Measurements from ENCODE around the gene SLC35F1. TPM values are rescaled to one million over a fixed set of nuclear protein-coding genes. Genes with fewer than 3 reads are reported as not detected.
"Not testable (repeated sequence)": the region's sequence is repeated elsewhere in the genome, so short reads cannot be mapped to it uniquely, and the experiment has no call there.

The SLC35F1 gene
- total and polyA plus RNA-seq, 8 donors = under 0.01 to 6.8 (median 0.38) TPM; not detected in 2

DNA sequence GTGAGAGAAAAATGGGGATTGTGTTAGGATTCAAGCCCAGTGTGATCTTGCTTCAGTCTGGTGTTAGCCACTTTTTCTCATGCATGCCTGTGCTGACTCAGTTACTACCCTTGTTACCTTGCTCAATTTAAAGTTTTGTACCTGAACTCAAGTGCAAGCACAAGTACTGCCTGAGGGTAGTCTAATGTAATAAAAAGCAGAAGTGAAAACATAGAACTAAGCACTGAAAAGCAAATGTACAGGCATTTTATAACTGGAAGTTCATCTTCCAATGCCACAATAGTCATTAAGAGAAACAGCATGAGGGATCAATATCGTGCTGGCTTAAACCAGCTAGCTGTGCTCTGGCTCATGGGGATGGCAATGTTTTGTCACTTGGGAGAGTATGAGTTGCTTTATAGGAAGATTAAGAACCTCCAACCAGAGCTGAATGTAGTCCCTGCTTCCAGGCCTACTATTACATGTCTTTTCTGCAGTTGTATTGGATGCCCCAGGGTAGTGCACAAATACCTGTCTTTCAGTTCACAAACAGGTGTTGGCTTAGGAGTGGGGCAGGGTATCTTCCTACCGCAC is 48.7 kb downstream of the SLC35F1 start:
- Histone ChIP-seq H3K9me3 (no peaks in the 10 kb centered on the region), H3K36me3 (no peaks in the 10 kb centered on the region), H3K4me1 (no peaks in the 10 kb centered on the region), H3K27me3 (no peaks in the 10 kb centered on the region), H3K27ac (no peak overlapping the region), H3K4me3 (no peak overlapping the region)
- TF ChIP-seq EP300 (IDR thresholded peaks at IDR 0.05) (no peak), POLR2AphosphoS5 (IDR thresholded peaks at IDR 0.05) (no peak), POLR2A (IDR thresholded peaks at IDR 0.05) (no peak)
- TF ChIP-seq, protein P1, sequence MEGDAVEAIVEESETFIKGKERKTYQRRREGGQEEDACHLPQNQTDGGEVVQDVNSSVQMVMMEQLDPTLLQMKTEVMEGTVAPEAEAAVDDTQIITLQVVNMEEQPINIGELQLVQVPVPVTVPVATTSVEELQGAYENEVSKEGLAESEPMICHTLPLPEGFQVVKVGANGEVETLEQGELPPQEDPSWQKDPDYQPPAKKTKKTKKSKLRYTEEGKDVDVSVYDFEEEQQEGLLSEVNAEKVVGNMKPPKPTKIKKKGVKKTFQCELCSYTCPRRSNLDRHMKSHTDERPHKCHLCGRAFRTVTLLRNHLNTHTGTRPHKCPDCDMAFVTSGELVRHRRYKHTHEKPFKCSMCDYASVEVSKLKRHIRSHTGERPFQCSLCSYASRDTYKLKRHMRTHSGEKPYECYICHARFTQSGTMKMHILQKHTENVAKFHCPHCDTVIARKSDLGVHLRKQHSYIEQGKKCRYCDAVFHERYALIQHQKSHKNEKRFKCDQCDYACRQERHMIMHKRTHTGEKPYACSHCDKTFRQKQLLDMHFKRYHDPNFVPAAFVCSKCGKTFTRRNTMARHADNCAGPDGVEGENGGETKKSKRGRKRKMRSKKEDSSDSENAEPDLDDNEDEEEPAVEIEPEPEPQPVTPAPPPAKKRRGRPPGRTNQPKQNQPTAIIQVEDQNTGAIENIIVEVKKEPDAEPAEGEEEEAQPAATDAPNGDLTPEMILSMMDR (IDR thresholded peaks at IDR 0.05) = no peak
- DNase-seq = no peak
- 80 to 94% (median 85%) methylated on average over 2 of the region's 2 CpGs for WGBS, 5 donors
- intact Hi-C loops (cut with DNase I; ENCODE audit: low total_unique reads) = no loop called here

DNA sequence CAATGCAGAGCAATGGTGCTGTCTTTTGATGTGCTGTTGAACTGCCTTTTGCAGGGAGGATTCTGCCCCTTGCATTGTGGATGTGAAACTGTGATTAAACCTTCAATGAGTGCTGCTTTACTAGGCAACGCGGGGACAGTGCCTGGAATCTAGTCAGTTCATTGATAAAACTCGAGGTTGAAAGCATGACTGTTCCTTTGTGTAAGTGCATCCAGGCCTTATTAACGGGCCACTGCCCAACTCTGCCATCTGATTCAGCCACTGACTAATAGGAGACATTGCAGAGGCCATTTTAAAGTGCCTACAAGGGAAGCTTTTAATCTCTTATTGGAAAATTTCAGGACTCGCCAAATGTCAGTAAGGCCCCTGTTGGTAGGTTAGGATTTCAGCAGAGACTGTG is 49.3 kb downstream of the SLC35F1 start:
- Histone ChIP-seq H3K27ac (no peak overlapping the region), H3K27me3 (no peaks in the 10 kb centered on the region)
- TF ChIP-seq, protein P1 (IDR thresholded peaks at IDR 0.05) = no peak
- TF ChIP-seq POLR2A (IDR thresholded peaks at IDR 0.05) = no peak
- TF ChIP-seq POLR2AphosphoS5 (IDR thresholded peaks at IDR 0.05) = no peak
- no peak for TF ChIP-seq EP300 (IDR thresholded peaks at IDR 0.05)

DNA sequence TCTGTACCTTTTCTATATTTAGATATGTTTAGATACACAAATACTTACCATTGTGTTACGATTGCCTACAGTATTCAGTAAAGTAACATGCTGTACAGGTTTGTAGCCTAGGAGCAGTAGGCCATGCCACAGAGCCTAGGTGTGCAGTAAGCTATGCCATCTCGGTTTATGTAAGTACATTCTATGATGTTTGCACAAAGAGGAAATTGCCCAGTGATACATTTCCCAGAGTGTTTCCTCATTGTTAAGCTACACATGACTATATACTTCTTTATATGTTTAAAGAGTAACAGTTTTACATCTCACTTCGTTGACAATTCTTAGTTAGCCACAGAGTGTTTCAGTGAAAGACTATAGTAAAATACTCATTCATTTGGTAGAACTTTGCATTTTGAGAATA is 51.5 kb downstream of the SLC35F1 start:
- no peaks in the 10 kb centered on the region for H3K27me3 ChIP-seq
- TF ChIP-seq POLR2AphosphoS5 (IDR thresholded peaks at IDR 0.05) (no peak), POLR2A (IDR thresholded peaks at IDR 0.05) (no peak), EP300 (IDR thresholded peaks at IDR 0.05) (no peak)
- TF ChIP-seq, protein P1 (IDR thresholded peaks at IDR 0.05) = no peak
- no peak for DNase-seq
- no peaks in the 10 kb centered on the region for H3K36me3 ChIP-seq
- intact Hi-C loops (cut with DNase I; ENCODE audit: low total_unique reads) = no loop called here
- H3K4me1 ChIP-seq = no peaks in the 10 kb centered on the region
- H3K9me3 ChIP-seq = no peaks in the 10 kb centered on the region
- WGBS, 5 donors = 64 to 76% (median 72%) methylated on average over 3 of the region's 3 CpGs
- H3K4me3 ChIP-seq = no peak overlapping the region
- no peak overlapping the region for H3K27ac ChIP-seq

More for the DNA sequence above, 49.3 kb downstream of the SLC35F1 start:
- no peak overlapping the region for H3K4me3 ChIP-seq
- WGBS, 5 donors = 70 to 79% (median 76%) methylated on average over 5 of the region's 5 CpGs
- no peaks in the 10 kb centered on the region for H3K36me3 ChIP-seq
- no peaks in the 10 kb centered on the region for H3K4me1 ChIP-seq
- peak in 1 of 2 donors; percentile 38 for DNase-seq
- intact Hi-C loops (cut with DNase I; ENCODE audit: low total_unique reads) = no loop called here
- no peaks in the 10 kb centered on the region for H3K9me3 ChIP-seq

DNA sequence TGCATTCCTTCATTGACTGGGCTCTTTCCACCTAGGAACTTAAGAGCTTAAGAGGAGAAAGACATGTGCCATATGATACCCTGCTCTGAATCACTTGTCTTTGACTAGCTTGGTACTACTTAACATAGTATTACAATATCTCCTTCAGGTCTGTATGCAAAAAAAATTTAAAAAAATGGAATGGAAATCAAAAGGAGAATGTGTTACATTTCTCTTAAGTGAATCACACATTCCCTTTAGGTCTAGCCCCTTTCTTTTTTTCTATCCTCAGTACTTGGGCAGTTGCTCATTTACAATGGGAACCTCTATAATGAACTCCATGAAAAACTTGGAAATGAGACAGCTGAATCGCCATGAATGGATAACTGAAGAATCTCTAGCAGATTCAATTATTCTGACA is 53.8 kb downstream of the SLC35F1 start:
- Histone ChIP-seq H3K27me3 (no peaks in the 10 kb centered on the region), H3K36me3 (no peaks in the 10 kb centered on the region), H3K9me3 (peaks cover 0 to 20% (median 9%) of the 10 kb centered on the region in 4 donors), H3K27ac (no peak overlapping the region), H3K4me1 (no peaks in the 10 kb centered on the region), H3K4me3 (no peak overlapping the region)
- intact Hi-C loops (cut with DNase I; ENCODE audit: low total_unique reads) = no loop called here
- TF ChIP-seq POLR2A (IDR thresholded peaks at IDR 0.05) (no peak), EP300 (IDR thresholded peaks at IDR 0.05) (no peak)
- no peak for DNase-seq
- WGBS, 5 donors = 63 to 82% (median 71%) methylated on average over 1 of the region's 1 CpG

DNA sequence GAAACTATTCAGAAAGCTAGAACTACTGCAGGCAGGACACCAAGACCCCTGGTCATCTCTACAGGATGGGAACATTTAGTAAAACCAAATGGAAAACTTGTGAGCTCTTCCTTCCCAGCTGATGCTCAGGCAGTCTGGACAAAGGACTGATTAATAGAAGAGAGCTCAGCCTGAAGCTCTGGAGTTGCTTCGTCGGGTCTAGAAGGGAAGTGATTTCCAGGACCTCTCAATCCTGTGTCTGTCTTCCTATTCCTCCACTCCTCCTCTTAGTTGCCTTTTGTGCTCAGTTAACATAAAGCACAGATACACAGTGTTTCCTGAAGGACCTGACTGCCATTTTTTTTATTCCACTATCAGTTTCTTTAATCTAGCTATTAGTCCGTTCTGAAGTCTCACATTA is 54.2 kb downstream of the SLC35F1 start:
- intact Hi-C loops (cut with DNase I; ENCODE audit: low total_unique reads) = no loop called here
- WGBS, 5 donors = 67 to 81% (median 74%) methylated on average over 3 of the region's 3 CpGs
- TF ChIP-seq EP300 (IDR thresholded peaks at IDR 0.05) (no peak), POLR2AphosphoS5 (IDR thresholded peaks at IDR 0.05) (no peak), POLR2A (IDR thresholded peaks at IDR 0.05) (no peak)
- TF ChIP-seq, protein P1 (IDR thresholded peaks at IDR 0.05) = no peak

GRCh38 chr6:117965763-117966162 is 58.7 kb downstream of the SLC35F1 start:
- DNase-seq; H3K27ac ChIP-seq; H3K36me3 ChIP-seq; H3K4me3 ChIP-seq; intact Hi-C loops (cut with DNase I; ENCODE audit: low total_unique reads); H3K27me3 ChIP-seq; H3K4me1 ChIP-seq: not testable (repeated sequence)
- 70 to 95% (median 84%) methylated on average over 7 of the region's 7 CpGs for WGBS, 5 donors
- H3K9me3 ChIP-seq = peaks cover 0 to 20% (median 9%) of the 10 kb centered on the region in 4 donors

More for the DNA sequence above, 54.2 kb downstream of the SLC35F1 start:
- H3K27me3 ChIP-seq = no peaks in the 10 kb centered on the region
- H3K36me3 ChIP-seq = no peaks in the 10 kb centered on the region
- no peak overlapping the region for H3K27ac ChIP-seq
- H3K4me1 ChIP-seq = no peaks in the 10 kb centered on the region
- peaks cover 0 to 20% (median 9%) of the 10 kb centered on the region in 4 donors for H3K9me3 ChIP-seq
- H3K4me3 ChIP-seq = no peak overlapping the region
- DNase-seq = no peak
